ENCODE measurements around the gene NUF2. TPM values are rescaled to one million over a fixed set of nuclear protein-coding genes. Genes with fewer than 3 reads are reported as not detected.
"Not testable (repeated sequence)": the region's sequence is repeated elsewhere in the genome, so short reads cannot be mapped to it uniquely, and the experiment has no call there.

Gene NUF2
- total RNA-seq, 1 donor from 2014 or later = not detected

GRCh38 chr1:163290025-163290640 is 31.6 kb upstream of the NUF2 start:
- Histone ChIP-seq H3K27ac (no peak overlapping the region), H3K36me3 (no peaks in the 10 kb centered on the region), H3K9me3 (no peaks in the 10 kb centered on the region), H3K4me1 (no peaks in the 10 kb centered on the region), H3K27me3 (no peaks in the 10 kb centered on the region), H3K4me3 (no peak overlapping the region)
- intact Hi-C loops (cut with DNase I) = no loop called here
- no peak for TF ChIP-seq CTCF (IDR thresholded peaks at IDR 0.05)
- DNase-seq (ENCODE audit: low spot score in 2 of 2) = no peak

- Histone ChIP-seq H3K4me1 (no peaks in the 10 kb centered on the region), H3K27ac (no peak overlapping the region), H3K4me3 (no peak overlapping the region), H3K36me3 (no peaks in the 10 kb centered on the region), H3K27me3 (no peaks in the 10 kb centered on the region), H3K9me3 (no peaks in the 10 kb centered on the region)
- intact Hi-C loops (cut with DNase I) = no loop called here
- no peak for DNase-seq (ENCODE audit: low spot score in 2 of 2)
- TF ChIP-seq CTCF (IDR thresholded peaks at IDR 0.05) = no peak
Measured at GRCh38 chr1:163291461-163291860, 30.3 kb upstream of the NUF2 start.

GRCh38 chr1:163292153-163292552 is 29.6 kb upstream of the NUF2 start:
- H3K4me3 ChIP-seq; H3K4me1 ChIP-seq; intact Hi-C loops (cut with DNase I); H3K36me3 ChIP-seq; H3K27me3 ChIP-seq; H3K9me3 ChIP-seq; DNase-seq (ENCODE audit: low spot score in 2 of 2); H3K27ac ChIP-seq: not testable (repeated sequence)

- H3K9me3 ChIP-seq; H3K36me3 ChIP-seq; H3K4me3 ChIP-seq; H3K4me1 ChIP-seq; H3K27ac ChIP-seq; H3K27me3 ChIP-seq; DNase-seq (ENCODE audit: low spot score in 2 of 2); intact Hi-C loops (cut with DNase I): not testable (repeated sequence)
Measured at GRCh38 chr1:163293497-163293896, 28.3 kb upstream of the NUF2 start.

- intact Hi-C loops (cut with DNase I) = no loop called here
- no peak for TF ChIP-seq CTCF (IDR thresholded peaks at IDR 0.05)
- no peaks in the 10 kb centered on the region for H3K36me3 ChIP-seq
- no peak overlapping the region for H3K27ac ChIP-seq
- DNase-seq (ENCODE audit: low spot score in 2 of 2) = no peak
- no peaks in the 10 kb centered on the region for H3K9me3 ChIP-seq
- H3K27me3 ChIP-seq = no peaks in the 10 kb centered on the region
- no peaks in the 10 kb centered on the region for H3K4me1 ChIP-seq
- no peak overlapping the region for H3K4me3 ChIP-seq
Measured at GRCh38 chr1:163295949-163296348, 25.8 kb upstream of the NUF2 start.

- no peak for TF ChIP-seq CTCF (IDR thresholded peaks at IDR 0.05)
- H3K36me3 ChIP-seq = no peaks in the 10 kb centered on the region
- no peak for DNase-seq (ENCODE audit: low spot score in 2 of 2)
- no peaks in the 10 kb centered on the region for H3K27me3 ChIP-seq
- H3K4me3 ChIP-seq = no peak overlapping the region
- intact Hi-C loops (cut with DNase I) = no loop called here
- no peaks in the 10 kb centered on the region for H3K9me3 ChIP-seq
- no peak overlapping the region for H3K27ac ChIP-seq
- H3K4me1 ChIP-seq = no peaks in the 10 kb centered on the region
Measured at GRCh38 chr1:163296504-163297263, 25.1 kb upstream of the NUF2 start.

All from ascending aorta (tissue), 2 donors.